GM12892 (cell line): ENCODE data around the gene DDHD1.

Experiments
- POLR2A ChIP-seq: IDR thresholded peaks from 2 replicates; pipeline ENCODE4 v1.6.1; 2011; ENCODE audit warnings: low read depth, low read length, control low read depth
- POLR2AphosphoS5 ChIP-seq: IDR thresholded peaks from 2 replicates; pipeline ENCODE4 v1.6.1; 2011; ENCODE audit warnings: low read depth, low read length, control low read depth
- TAF1 ChIP-seq: IDR thresholded peaks from 2 replicates; pipeline ENCODE4 v1.6.1; 2011; ENCODE audit warnings: low read depth, mild to moderate bottlenecking, control low read depth, low read length, borderline replicate concordance

GRCh38 chr14:53183056-53183455, 29.9 kb upstream of the DDHD1 start:
- no peak for TF ChIP-seq TAF1
- TF ChIP-seq POLR2A = no peak
- TF ChIP-seq POLR2AphosphoS5 = no peak
